CD4-positive, alpha-beta T cell treated with Interleukin-17A for 1 hour (primary cell): ENCODE results near the gene MOCS2.

Source experiments
- DNase-seq: peaks from one replicate; pipeline ENCODE4 v3.0.0-alpha.2; 2020

The MOCS2 gene

DNA sequence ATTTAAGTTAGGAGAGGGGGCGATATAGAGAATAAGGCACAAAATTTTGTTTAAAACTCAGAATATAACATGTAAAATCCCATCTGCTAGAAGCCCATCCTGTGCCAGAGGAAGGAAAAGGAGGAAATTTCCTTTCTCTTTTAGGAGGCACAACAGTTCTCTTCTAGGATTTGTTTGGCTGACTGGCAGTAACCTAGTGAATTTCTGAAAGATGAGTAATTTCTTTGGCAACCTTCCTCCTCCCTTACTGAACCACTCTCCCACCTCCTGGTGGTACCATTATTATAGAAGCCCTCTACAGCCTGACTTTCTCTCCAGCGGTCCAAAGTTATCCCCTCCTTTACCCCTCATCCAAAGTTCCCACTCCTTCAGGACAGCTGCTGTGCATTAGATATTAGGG is 18.3 kb downstream of the MOCS2 start:
- no peak for DNase-seq

DNA sequence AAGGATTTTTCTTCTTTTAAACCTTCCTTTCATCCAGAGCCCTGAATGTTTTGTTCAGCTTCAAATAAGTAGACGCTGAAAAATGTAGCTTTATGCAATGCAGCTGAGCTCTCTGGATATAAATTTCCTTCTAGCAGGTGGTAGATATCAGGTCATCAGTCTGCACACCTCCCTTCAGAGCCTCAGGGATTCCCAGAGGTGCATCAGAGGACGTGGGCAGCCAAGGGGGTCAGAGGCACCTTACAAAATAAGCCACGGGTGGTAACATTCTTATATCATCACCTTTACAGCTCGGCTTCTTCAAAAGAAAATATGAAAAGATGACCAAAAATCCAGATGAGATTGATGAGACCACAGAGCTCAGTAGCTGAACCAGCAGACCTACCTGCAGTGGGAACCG is 19.3 kb downstream of the MOCS2 start:
- DNase-seq: no peak

DNA sequence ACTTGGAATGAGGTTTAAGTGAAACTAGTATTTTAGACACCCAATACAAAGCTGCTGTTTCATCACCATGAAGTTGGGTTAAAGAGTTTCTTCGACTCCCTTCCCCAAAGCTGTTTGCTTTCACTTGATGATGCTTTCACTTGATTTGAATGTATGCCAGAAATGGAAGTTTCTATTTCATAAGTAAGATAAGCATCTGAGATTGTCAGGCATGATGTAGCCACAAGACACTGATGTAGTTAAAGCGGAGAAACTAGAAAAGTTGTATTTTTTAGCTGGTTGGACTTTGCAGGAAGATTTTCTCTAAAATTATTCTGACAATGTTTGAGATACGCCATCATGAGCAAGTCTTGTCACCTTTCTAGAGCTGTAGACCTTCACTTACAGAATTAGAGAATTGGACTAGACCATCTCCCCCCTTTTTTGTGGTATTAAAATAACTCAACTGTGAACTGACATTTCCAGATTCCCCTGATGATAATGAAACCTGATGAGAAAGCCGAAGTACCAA is 20.0 kb downstream of the MOCS2 start:
- DNase-seq: peak; percentile 32

DNA sequence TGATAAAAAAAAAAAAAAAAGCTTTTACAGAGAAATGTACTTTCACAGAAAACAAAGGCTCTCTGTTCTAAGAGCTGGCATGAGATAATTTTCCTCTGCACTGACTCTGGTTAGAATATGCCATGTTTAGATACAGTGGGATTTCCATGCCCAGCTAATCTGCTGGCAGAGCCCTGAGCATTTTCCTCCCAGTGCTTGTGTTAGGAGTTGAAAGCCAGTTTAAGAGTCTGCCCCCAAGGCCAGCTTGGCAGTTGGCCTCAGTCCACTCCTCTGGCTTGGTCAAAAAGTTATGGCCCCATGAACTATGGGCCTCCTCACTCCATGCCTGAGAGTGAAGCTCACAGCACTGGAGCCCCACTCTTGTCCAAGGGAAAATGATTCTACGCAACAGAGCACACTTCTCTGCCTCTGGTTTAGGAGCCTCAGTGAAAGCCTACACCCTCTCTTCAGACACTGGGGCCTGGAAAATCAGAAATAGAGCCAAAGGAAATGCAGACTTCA is 21.9 kb downstream of the MOCS2 start:
- no peak for DNase-seq

DNA sequence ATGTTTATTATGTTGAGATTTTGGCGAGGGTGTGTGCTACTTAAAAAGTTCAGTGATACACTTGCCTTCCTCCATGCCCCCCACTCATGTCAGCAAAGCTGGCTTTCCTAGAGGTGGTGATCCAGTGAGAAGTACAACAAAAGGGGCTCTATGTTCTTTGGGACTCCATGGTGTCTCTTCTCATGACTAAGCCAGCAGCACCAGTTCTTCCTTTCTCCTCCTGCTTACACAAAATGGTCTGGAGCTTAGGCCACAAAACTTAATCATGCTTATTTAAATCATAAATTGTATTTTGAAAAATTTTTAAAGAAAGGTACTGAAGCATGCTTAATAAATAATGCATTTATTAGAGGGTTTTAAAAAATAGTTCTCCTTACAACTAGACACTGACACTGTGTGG is 22.4 kb downstream of the MOCS2 start:
- DNase-seq: no peak

DNA sequence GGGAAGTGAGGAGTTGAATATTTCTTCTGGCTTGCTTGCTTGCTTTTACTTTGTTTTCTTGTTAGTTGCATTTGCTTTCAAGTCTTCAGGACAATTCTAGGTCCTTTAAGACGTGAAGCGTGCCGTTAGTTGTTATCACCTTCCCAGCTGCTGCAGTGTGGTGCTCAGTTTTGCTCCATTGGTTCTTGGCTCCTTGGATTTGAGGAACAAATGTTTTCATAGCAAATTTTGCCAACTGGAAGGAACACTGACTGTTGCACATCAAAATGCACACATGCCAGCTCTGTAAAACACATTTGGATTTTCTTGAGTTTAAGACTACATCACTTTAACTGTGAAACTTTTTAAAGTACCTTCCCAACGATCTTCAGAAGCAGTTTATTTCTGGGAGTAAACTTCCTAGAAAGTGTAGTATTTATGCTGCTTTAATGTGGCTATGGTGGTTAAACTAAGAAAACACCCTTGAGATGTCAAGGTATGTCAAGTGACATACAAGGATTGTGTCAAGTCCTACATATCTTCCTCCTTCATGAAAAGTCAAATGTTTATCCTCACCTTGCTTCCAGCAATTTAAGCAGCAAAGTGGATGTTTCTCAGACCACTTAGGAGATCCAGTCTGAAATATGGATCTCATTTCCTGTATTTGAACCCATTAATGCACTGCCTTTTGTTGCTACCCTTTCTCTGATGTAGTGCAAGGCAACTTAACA is 24.9 kb downstream of the MOCS2 start:
- no peak for DNase-seq

DNA sequence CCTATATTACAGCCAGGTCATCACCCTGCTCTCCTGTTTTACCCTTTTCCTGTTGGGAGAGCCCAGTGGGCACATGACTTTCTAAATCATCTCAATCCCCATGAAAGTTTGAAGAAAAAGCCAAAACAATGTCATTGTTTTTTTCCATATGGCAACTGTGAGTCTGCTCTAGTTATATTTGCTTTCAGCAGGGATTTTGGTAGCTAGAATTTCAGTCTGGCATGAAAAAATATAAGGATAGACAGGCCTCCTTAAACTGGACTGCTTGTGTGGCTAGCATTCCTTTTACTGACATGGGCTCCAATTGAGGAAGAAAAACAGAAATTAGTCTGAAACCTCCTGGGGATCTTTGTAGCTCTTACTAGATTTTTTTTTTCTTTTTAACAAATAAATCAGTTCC is 25.6 kb downstream of the MOCS2 start:
- no peak for DNase-seq

DNA sequence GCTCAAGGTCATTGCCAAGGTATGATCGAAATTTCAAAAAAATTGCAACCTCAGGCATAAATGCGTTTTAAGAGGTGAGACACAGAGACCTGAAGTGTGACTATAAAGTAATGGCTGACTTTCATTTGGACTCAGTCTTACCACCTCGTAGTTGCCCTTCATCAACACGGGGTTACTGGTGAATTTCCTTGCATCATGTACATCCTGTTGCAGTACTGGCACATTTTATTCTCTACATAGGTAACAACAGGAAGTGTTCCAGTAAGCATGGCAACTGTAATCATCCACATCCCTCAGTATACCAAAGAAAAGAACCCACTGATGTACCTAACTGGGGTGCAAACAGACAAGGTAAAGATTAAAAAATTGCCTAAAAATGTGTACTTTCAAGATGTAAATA is 29.3 kb downstream of the MOCS2 start:
- no peak for DNase-seq

DNA sequence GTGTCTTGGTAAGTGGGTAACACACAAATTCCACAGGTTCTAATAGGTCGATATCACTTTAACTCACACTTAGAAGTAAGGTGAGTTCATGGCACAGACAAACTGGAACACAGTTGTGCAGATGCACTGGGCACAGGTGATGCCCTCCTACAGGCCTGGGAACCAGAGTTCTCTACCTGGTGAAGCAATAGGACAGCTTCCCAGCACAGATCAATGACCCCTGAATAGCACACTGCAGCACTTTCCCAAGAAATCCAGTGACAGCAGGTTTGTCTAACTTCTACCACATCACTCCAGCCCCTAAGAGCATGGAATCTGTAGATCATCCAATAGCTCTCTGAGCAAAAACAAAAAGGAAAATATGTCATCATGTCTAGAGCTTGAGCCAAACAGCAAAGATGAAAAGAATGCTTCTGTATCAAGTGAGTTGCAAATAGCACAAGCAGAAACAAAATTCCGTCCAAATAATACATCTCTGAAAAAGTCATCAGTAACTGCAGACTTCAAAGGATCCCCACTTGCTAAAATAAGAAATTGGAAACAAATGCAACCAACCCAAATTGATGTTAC is 33.5 kb downstream of the MOCS2 start:
- no peak for DNase-seq

DNA sequence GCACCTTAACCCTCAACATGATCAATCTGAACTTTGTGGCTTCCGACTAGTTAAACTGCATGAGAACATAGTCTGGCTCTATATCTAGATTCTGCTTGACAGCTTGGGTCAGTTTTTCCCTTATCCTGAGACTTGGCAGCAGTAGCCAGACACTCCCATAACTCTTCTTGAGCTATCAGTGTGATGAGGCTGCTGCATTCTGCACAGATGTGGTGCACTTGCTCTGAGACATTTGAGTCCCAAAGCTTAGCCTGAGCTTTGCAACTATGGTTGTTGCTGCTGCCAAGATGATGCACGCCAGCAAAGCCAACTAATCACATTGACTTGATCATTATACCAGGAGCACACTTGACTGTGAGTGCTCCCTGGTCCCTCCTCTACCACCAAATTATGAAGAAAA is 36.2 kb downstream of the MOCS2 start:
- no peak for DNase-seq

DNA sequence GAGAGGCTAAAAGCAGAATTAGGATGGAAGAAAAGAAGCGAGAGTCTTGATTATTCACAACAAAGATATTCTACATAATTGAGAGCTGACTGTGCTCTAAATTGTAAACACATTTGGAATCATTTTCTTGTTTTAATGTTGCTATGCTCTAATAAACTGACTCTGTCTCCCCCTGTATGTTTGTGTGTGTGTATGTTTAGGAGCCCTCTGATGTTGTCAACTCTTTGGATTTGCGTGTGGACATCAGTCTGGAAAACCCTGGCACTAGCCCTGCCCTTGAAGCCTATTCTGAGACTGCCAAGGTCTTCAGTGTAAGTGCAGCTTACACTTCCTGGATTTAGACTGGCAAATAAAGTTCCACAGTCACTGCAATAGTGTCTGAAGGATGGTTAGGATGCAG is 37.8 kb downstream of the MOCS2 start:
- no peak for DNase-seq

DNA sequence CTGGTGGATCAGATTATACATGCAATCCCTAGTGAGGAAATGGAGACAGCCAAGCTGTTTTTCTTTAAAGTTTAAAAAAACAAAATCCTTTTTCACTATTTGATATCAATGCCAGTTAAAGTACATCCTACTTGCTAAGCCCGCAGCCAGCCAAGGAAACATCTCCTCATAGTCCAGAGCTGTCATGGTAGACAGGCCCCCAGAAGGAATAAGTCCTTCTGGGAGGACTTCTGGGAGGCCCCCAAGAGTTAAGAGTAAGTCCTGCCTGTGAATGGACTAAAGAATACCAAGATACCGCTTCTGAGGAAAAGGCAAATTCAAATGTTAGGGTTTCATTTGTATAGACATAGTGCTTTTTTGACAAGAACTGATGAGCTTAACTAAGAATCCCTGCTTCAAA is 38.3 kb downstream of the MOCS2 start:
- DNase-seq: no peak

DNA sequence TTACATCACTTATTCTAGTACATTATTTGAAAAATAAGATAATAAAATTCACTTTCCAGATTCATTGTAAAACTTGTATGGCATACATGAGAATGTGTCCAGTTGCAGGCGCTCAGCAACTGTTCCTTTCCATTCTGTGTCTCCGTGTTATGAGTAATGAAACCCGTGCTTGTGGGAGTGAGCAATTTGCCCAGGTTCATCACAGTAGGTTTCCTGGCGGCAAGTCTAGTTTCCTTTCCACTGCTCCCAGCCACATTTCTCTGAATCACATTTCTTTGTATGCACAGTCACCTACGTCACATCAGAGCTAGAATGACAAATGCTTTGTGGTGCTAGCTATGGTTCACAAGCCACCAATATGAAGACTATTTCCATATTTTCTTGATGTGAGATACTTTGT is 39.9 kb downstream of the MOCS2 start:
- no peak for DNase-seq

DNA sequence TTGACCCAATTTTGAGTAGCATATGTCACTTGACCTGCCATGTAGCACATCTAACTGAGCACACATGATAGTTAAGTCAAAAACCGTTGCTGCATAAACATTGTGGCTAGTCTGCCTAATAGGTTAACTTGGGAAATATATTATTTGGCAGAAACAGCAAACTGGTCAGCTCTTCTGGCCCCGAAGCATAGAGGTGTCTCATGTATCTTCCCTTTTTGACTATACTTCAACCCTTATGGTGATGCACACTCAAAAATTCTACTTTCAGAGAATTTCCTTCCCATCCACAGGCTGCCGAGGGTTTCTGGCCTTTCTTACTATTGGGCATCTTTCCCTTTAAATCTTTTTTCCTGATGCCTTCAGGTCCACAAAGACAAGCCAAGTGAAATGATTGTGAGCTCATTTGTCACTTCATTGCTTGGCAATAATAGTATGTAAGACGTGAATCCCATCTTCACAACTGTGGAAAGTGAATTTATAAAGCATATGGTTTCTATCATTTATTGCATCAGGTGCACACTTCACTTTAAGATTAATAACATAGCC is 41.2 kb downstream of the MOCS2 start:
- no peak for DNase-seq

DNA sequence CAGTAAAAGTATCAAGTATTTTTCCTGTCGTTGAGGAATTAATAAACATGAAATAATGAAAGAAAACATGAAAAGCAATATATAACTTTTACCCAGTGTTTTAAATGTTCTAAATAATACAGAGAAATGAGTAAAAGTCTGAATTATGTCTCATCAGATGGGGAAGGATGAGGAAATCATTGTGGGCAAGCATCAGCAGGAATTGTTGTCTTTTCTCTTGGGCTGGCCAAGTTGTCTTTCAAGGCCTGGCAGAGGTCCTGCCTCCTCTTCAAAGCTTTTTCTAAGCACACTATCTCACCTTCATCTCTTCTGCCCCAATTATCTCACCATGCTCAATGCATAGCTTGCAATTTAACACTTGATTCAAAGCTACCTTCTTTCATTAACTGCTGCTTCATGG is 41.9 kb downstream of the MOCS2 start:
- DNase-seq: no peak

DNA sequence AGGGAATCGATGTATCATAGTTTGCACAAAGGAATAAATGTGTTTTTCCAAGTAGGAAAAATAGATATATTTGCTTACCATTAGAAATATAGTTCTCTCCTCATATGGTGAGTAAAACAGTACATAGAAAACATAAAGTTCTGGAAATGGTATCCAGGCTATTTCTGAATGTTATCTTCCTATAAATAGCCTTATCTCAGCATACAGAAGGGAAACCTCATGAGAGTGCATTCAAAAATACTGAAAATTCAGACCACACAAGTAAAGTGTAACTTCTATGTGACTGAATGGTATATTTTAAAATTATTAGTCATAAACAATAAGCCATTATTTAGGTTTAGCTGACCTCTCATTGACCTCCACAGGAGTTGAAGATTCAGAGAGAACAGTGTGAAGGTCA is 43.5 kb downstream of the MOCS2 start:
- no peak for DNase-seq

DNA sequence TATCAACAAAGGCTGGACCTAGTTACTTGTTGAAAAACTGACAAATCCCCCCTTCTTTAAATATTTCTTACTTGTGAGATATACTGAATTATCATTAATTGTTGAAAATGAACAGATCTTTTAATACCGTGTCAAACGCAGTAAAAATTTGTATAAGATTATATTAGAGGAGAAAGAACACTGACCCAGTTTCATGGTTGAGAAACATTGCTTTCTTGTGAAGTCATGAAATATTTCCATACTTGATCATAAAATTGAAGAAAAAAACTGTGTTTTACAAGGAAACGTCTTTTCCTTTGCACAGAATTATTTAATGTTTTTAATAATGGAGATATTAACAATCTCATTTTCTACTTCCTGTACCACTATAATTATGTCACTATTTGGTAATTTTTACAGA is 45.8 kb downstream of the MOCS2 start:
- DNase-seq: no peak

DNA sequence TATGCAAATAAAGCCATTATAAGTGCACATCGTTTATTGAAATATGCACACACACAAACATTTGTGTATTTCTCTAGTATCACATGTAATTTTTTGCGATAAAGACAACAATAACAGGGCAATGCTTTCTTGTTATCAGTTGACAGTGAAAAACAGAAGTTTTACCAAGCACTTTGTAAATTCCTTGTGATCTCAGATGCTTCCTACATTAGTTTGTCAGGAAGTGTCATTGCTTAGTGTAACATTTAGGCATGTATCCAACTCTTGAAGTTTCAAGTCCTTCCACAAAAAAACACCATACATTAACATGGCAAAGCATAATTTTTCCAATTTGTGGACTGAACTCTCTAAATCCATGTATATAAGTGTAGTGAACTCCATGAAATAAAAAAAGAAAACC is 46.4 kb downstream of the MOCS2 start:
- DNase-seq: no peak

DNA sequence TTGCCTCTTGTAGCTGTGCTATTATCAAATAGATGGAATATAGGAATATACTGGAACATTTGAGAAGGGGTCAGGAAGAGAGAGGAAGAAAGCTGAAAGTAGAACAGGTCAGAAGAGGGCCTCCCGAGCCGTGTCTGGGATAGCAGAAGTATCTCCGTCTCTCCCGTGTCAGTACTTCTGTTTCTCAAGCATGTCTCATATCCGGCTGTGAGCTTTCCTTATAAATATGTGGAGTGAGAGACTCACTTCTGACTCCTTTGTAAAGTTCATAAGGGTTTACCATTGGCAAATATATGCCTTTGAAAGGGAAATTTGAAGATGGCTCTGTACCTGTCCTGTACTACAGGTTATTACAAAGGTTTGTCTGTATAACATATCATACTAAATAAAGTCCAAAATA is 50.3 kb downstream of the MOCS2 start:
- DNase-seq: no peak

DNA sequence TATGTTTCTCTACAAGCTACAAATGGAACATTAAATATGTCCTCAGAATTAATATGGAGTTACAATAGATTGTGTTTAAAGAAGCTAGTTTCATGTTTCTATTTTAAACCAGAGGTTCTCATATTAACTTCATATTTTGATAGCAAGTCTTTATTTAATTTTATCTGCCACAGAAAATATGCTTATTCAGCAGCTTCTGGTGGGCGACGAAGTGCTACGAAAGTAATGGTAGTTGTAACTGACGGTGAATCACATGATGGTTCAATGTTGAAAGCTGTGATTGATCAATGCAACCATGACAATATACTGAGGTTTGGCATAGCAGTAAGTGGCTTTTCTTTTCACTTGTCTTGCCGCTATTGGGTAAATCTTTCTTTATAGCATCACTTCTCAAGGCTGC is 54.2 kb downstream of the MOCS2 start:
- DNase-seq: no peak

DNA sequence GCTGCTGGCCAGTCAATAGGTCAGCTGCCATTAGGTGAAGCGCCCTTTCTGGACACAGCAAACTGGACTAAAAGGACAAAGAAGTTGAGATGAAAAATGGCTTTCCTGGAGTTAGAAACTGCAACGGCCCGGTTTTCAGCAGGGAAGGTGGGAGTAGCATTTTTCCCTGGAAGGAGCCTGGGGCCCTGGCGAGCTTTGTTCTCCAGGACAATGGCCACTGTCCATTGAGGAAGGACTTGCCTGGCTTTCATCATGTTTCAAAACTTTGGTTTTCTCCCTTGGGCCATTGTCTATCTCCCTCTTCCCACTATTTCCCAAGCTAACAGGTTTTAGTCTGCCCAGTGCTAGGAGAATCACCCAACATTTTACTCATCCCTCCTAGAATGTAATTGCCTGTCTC is 56.2 kb downstream of the MOCS2 start:
- DNase-seq: no peak

DNA sequence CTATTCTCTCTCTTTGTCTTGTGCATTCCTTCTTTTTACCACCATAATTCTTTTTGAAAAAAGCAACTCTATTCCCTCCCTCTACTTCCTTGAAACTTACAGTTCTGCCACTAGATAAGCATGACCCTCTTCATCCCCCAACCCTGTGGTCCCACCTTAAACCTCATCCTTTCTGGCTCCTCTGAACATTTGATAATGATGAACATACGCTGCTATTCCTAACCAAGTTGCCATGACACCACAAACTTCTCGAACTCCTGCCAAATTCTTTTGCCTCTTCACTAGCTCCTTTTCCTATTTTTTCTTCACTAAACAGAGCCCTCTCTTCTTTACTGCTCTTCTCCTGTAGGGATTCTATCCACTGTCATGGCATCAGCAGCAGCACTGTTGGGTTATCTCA is 57.1 kb downstream of the MOCS2 start:
- DNase-seq: no peak

DNA sequence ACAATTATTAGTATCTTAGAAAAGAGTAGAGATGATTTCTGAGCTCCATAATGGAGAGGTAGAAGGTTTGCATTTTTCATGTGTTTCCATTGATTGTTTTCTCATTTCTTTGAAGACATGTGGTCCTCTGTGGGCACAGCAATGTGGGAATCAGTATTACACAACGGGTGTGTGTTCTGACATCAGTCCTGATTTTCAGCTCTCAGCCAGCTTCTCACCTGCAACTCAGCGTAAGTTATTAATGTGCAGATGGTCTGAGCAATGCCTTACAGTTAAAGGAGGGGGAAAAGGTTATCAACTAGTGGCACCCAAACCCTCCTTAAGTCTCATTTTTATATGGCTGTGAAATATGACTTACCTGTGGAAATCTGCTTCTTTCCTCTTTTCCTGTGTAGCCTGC is 61.3 kb downstream of the MOCS2 start:
- no peak for DNase-seq
